Measurements from ENCODE around the gene ZMYND8.

The ZMYND8 gene

DNA sequence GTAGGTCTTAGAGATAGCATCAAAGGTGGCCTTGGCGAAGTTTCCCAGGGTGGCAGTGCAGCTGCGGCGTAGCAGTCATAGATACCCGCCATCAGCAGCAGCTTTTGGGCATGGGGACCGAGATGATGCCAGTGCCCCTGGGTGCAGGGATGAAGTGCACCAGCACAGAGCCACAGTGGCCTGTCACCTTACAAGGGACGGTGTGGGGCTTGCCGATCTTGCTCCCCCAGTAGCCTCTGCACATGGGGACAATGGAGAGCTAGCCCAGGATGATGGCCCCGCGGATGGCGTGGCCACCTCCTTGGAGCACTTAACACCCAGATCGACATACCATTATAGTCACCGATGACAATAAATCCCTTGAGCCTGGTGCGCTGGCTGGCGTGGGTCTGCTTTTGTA, 195.5 kb downstream of the ZMYND8 start:
- no peak for DNase-seq

DNA sequence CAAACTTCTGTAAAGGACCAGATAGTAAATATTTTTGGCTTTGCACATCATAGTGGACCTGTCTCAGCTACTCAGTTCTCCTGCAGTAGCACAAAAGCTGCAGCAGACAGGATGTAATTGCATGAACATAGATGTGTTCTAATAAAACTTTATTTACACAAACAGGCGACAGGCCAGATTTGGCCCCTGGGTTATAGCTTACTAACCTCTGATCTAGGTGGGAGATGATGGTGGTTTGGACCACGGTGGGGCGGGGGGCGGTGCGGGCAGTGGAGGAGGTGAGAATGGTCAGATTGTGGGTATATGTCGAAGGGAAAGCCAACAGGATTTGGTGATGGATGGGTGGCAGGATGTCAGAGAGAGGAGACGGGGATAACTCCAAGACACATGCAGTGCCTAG, 196.3 kb downstream of the ZMYND8 start:
- DNase-seq, result no peak
